NCI-H2171 (cell line): ENCODE results near the gene MAPK13.
"Not testable (repeated sequence)": the region's sequence is repeated elsewhere in the genome, so short reads cannot be mapped to it uniquely, and the experiment has no call there.

Experiments used
- DNase-seq: peaks from one replicate; lab custom pipeline; 2025; lab: John Stamatoyannopoulos, UW

MAPK13 gene

GRCh38 chr6:36128073-36128472 is 2.2 kb upstream of the MAPK13 start:
- DNase-seq, result no peak

GRCh38 chr6:36128793-36129192 is 1.5 kb upstream of the MAPK13 start:
- no peak for DNase-seq

- DNase-seq, result not testable (repeated sequence)
Observed at GRCh38 chr6:36129334-36129733, 979 bp upstream of the MAPK13 start.

GRCh38 chr6:36130667-36131510 is 576 bp downstream of the MAPK13 start:
- no peak for DNase-seq

GRCh38 chr6:36131511-36132245 is 1.4 kb downstream of the MAPK13 start:
- DNase-seq, result no peak

GRCh38 chr6:36132246-36132895 is 2.1 kb downstream of the MAPK13 start:
- DNase-seq, result no peak

GRCh38 chr6:36133148-36133547 is 2.8 kb downstream of the MAPK13 start:
- DNase-seq, result no peak

GRCh38 chr6:36133912-36134311 is 3.6 kb downstream of the MAPK13 start:
- DNase-seq, result no peak

- peak; percentile 21 for DNase-seq
Observed at GRCh38 chr6:36135053-36135731, 4.9 kb downstream of the MAPK13 start.

- DNase-seq, result no peak
Observed at GRCh38 chr6:36136034-36136433, 5.7 kb downstream of the MAPK13 start.

- no peak for DNase-seq
Observed at GRCh38 chr6:36136551-36136950, 6.2 kb downstream of the MAPK13 start.

- no peak for DNase-seq
Observed at GRCh38 chr6:36138667-36139066, 8.4 kb downstream of the MAPK13 start.

GRCh38 chr6:36139431-36139830 is 9.1 kb downstream of the MAPK13 start:
- peak; percentile 75 for DNase-seq

GRCh38 chr6:36139991-36140710 is 9.8 kb downstream of the MAPK13 start:
- DNase-seq, result peak; percentile 85

GRCh38 chr6:36141091-36141490 is 10.8 kb downstream of the MAPK13 start:
- DNase-seq, result no peak

- DNase-seq, result no peak
Observed at GRCh38 chr6:36141961-36142360, 11.6 kb downstream of the MAPK13 start.

- no peak for DNase-seq
Observed at GRCh38 chr6:36142971-36143838, 12.9 kb downstream of the MAPK13 start.

GRCh38 chr6:36145495-36145894 is 15.2 kb downstream of the MAPK13 start:
- no peak for DNase-seq

- no peak for DNase-seq
Observed at GRCh38 chr6:36147294-36147693, 17.0 kb downstream of the MAPK13 start.

GRCh38 chr6:36149476-36149875 is 19.2 kb downstream of the MAPK13 start:
- no peak for DNase-seq

- DNase-seq, result no peak
Observed at GRCh38 chr6:36150283-36150682, 20.0 kb downstream of the MAPK13 start.
